T-helper 9 cell (primary cell): ENCODE results near the gene TTC38.

ENCODE experiments used
- DNase-seq: peaks from one replicate; pipeline ENCODE4 v3.0.0-alpha.2; 2020

TTC38 gene

DNA sequence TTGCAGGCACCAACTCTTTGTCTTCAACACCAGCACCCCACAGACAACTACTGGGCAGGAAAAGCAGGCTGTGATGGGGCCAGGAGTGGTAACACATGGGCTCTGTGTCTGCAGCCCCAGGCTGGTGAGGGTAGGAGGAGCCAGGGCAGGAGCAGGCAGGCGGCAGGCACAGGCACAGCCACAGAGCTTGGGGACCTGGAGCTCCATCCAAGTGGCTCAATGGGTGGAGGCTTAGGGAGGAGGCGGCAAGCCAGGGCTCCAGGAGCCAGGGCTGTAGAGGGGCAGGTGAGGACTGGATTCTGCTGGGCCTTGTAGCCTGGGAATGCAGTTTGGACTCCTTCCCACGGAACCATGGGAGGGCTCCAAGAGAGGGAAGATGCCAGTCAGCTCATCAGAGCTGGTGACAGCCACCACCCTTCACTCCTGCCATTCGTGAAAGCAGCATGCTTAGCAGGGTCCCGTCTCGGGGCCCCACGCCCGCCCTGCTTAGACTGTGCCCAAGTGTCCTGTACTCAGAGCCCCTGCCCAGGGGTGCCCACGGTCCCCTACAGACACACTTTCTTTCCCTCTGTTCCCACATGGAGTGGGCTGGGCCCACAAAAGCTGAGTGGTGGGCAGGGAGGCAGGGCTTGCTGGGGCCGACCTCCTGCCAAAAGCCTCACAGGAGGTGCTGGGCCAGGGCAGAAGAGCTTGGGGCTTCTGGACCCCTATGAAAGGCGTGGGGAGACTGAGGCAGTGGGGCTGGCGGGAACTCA lies 12.4 kb downstream of the TTC38 start:
- no peak for DNase-seq

DNA sequence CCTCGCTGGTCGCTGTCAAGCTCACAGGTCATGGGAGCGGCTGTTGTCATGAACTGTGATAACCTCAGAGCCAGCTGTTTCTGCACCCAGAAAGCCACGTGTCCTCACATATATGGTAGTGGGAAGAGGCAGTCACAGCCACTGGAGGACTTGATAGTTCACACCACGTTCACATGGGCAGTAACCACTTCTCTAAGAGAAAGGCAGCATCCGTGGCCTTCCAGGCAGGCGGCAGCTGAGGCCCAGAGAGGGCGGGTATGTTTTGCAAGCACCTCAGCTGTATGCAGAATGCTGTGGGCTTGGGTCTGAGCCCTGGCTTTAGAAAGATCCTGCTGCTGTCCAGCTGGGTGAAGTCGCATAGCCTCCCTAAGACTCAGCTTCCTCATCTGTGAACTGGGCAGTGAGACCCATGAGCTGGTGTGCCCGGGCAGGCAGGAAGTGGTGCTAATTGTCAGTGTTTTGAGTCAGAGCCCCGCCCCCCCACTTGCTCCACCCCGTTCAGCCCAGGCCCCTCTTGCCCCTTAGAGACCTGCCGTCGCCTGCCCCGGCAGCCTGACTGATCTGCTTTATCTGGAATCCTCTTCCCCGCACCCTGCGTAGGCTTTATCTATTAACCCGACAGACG lies 13.3 kb downstream of the TTC38 start:
- no peak for DNase-seq

DNA sequence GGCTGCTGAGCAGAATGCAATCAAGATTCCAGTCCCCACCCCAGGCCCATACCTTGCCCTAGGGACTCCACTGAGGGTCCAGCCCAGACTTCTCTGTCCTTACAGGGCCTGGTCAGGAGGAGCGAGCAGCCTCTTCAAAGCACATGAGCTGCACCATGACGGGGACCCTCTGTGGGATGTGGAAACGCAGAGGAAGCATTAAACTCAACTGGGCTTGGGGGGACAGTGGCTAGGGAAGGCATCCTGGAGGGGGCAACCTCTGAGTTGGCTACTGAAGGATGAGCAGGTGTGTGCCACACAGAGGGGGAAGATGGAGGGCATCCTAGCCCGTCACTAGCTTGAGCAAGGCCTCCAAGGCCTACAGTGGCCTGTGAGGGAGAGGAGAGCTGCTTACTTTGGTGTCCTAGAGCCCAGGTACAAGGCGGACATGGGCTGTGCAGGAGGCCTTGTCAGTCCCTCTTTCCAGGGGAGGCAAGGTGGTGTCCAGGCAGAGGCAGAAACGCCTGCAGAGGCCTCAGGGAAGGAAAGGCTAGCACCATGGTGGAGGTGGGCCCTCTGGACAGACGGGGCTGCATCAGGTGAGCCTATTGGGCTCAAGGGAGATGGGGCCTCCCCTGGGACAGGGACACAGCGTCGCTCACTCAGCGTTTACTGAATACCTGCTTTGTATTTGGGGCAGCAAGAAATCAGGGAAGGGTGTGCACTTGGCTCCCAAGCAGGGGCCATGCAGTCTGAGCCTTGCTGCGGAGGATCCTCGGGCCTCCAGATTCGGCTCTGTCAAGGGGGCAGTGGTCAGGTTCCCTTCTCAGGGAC lies 14.3 kb downstream of the TTC38 start:
- DNase-seq: no peak

DNA sequence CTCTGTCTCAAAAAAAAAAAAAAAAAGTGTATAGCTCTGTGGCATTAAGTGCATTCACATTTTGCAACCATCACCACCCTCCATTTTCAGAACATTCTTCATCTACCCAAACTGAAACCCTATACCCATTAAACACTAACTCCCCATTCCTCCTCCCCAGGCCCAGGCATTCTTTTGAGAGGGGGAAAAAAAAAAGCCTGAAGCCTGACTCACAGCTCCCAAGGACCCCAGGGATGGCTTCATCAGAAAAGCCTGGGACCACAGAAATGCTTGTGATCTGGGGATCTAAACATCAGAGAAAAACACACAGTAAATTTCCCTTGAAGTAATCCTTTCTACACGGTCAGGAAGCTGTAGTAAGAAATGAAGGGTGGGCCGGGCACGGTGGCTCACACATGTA lies 18.2 kb downstream of the TTC38 start:
- no peak for DNase-seq

DNA sequence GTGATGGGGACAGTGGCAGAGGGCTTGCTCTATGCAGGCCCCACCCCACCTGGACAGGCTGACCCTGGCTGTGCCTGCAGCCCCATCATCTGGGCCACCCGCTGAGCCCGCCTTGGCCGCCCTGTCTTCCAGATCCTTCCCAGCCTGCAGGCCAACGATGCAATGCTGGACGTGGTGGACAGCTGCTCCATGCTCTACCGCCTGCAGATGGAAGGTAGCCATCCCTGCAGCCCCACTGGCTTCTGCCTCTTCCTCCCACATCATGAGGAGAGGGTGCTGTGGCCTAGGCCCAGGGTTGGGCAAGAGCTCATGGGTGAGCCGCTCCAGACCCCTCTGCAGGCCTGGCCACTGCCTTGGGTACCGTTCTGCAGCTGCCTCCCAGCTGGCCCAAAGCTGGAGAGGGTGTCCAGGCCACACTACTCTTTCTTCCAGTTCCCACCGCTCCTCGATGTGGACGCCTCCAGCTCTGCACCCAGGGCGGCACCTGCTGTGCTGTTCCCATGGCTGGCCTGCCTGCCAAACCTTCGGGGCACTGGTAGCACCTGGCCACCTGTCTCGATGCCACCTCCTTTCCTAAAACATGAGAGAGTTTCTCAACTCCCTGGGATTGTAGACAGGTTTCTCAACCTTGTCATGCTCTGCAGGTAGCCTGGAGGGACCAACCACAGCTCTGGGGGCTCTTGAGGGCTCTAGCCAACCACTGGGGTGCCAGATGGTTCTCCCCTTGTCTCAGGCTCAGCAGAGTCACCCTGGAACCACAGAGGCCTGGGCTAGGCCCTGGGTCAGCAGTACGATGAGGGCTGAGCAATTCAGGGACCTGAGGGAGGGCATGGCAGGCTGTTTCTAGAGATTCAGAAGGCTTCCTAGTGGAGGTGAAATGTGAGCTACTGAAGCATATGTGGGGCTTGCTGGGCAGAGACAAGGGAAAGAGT lies 19.4 kb downstream of the TTC38 start:
- DNase-seq: no peak

DNA sequence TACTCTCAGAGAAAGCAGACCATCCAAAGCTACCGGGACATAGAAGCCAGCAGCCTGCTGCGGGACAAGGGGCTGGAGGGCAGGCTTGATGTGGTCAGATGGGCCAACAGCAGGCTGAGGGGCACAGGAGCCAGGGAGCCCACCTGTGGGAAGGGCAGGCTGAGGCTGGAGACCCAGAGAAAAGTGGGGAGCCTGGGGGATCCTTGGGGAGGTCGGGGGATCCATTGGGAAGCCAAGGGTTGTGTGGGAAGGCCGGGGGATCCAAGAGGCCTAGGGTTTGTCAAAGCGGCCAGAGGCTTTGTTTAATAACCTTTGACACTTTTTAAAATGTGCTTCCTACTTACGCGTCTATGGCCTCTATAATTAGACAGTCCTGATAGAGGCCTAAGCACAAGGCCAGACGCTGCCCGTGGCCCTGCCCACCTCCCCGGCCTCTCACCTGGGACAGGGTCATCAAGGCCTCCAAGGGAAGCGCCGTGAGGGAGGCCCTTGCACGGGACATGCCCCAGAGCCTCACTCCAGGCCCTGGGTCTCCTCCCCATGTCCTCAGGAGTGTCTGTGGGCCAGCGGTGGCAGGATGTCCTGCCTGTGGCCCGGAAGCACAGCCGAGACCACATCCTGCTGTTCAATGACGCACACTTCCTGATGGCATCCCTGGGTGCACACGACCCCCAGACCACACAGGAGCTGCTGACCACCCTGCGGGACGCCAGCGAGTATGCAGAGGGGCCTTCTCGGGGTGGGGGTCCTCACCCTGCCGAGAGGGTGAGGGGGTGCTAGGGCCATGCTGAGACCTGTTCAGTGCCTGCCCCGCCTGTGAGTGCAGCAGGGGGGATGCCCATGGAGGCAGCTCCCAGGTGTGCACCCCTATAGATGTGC lies 20.3 kb downstream of the TTC38 start:
- no peak for DNase-seq

DNA sequence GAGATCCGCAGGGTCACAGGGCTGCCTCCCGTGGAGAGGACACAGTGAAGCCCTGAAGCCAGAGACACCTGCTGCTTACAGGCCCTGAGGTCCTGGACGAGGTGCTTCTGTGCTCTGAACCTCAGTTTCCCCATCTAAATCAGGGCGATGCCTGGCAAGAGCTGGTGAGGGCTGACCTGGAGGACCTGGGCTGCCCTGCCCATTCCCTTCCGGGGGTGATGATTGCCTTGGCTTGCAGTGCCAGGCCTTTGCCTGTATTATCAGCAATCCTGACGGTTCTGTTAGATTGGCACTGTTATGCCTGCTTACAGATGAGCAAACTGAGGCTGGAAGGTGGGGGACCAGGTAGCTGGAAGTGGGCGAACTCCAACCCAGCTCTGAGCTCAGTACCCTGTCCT lies 21.0 kb downstream of the TTC38 start:
- DNase-seq: no peak

DNA sequence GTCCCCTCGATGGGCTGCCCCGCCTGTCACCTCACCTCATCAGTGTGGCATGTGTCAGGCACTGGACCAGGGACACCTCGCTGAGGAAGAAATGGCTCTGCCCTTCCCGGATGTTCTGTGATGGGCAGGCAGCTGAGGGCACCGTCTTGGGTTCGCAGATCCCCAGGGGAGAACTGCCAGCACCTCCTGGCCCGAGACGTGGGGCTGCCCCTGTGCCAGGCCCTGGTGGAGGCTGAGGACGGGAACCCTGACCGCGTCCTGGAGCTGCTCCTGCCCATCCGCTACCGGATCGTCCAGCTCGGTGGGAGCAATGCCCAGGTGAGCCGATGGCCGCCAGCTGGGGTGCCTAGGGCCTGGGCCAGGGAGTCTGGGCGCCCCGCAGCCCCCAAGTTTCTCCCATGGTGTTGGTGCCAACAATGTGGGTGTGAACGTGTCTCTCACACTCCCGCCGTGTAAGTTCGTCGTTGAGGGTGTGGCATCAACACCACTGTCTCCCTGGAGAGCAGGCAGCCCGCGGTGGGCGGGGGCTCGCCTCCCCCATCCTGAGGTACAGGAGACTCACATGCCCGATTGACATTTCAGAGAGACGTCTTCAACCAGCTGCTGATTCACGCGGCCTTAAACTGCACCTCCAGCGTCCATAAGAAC lies 21.6 kb downstream of the TTC38 start:
- DNase-seq: no peak

DNA sequence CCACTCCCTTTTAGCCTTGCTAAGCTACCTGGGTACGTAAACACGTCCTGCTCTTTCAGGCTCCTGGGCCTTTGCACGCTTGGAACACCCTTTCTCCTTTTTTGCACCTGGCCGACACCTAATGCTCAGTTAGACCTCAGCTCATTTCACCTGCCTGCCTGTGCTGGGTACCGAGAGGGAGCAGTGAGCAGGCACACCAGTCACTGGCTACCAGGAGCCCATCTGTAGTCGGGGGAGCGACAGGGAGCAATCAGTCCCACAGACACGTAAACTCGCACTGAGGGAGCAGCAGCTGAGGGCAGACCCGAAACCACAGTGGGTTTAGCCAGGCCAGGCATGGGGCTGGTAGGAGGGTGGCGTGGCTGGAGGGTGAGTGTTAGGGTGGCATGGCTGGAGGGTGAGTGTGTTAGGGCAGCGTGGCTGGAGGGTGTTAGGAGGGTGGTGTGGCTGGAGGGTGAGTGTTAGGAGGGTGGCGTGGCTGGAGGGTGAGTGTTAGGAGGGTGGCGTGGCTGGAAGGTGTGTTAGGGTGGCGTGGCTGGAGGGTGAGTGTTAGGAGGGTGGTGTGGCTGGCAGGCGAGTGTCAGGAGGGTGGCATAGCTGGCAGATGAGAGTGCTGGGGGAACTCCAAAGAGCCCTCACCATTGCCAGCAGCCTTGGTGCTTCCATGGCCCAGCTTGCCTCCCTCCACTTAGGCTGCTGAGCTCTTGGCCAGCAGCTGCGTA lies 22.5 kb downstream of the TTC38 start:
- DNase-seq: no peak

DNA sequence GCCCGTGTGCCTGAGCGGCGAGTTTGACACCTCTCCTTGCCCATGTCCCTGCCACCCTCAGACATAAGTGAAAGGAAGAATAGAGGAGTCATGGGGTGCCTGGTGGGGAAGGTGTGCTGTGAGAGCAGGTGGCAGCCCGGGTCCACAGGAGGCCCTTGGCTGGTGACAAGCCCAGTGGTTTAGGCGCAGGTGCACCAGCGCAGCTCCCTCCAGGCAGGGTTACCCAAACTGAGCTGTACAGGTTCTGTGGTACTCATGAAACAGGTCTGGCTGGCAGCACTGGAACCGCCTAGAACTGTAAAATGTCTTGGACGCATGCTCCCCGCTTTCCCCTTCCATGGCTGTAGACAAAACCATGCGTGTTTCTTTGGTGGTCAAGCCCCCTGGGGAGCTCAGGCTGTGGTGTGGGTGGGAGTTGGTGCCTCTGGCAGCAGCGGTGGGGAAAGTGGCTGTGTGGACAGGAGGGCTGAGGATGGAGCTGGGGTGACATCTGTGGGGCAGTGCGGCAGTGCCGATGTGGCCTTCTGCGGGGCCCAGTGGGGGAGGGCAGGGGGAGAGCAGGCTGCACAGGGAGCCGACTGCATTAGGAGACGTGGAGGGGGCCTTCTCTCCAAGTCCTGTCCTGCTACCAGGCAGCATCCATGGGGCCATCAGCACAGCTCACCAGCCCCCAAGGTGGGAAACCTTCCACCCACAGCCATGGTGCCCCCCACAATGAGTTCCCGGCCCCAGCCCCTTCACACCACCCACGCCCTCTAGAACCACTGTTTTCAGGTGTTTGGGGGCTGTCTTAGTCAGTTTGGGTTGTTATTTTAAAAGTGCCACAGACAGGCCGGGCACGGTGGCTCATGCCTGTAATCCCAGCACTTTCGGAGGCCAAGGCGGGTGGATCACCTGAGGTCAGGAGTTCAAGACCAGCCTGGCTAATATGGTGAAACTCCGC lies 23.3 kb downstream of the TTC38 start:
- DNase-seq: no peak

DNA sequence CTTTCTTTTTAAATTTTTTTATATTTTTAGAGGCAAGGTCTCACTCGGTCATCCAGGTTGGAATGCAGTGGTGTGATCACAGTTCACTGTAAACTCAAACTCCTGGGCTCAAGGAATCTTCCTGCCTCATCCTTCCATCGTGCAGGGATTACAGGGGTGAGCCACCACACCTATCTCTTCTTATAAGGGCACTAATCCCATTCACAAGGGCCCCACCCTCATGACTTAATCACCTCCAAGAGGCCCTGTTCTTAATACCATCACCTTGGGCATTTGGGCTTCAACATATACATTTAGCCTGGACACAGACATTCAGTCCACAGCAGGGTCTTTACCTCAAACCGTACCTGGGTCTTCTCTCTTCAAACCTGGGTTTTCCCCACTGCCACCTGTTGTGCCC lies 24.4 kb downstream of the TTC38 start:
- DNase-seq: no peak

DNA sequence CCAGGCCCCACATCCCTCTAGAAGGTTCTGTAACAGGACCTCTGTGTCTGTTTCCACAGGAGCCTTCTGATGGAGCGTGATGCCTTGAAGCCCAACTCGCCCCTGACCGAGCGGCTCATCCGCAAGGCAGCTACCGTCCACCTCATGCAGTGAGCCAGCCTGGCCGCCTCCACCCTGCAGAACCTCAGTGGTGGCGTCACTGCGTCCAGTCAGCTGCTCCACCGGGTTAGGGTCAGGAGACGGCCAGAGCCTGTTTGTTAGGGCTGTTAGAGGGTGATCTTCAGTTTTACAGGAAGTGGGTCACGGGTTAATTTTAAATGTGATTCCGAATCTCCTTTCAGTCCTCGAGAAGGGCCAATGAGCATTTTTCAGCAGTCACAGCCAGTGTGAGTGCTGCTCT lies 24.9 kb downstream of the TTC38 start:
- DNase-seq: no peak

DNA sequence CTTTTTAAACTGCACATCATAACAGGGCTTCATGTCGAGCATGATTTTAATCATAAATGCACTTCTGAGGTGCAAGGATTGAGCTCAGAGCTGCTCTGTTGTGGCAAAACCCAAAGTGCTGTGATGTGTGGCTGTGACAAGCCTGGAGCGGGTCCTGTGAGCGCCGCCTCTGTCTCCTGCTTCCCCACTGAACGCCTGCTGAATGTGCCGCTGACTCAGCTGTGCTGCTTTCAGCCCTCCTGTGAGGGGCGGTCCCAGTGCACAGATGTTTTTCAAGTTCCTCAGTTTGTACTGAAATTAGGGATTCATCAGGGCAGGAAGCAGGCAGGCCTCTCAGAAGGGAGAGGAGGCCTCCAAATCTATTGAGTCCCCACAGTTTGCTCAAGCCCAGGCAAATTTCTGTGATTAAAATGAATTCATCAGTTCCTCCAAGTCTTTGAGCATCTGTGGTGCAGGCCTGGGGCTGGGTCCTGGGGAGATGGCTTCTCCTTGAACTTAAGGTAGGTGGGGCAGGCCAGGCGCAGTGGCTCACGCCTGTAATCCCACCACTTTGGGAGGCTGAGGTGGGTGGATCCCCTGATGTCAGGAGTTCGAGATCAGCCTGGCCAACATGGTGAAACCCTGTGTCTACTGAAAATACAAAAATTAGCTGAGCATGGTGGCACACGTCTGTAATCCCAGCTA lies 25.9 kb downstream of the TTC38 start:
- no peak for DNase-seq

DNA sequence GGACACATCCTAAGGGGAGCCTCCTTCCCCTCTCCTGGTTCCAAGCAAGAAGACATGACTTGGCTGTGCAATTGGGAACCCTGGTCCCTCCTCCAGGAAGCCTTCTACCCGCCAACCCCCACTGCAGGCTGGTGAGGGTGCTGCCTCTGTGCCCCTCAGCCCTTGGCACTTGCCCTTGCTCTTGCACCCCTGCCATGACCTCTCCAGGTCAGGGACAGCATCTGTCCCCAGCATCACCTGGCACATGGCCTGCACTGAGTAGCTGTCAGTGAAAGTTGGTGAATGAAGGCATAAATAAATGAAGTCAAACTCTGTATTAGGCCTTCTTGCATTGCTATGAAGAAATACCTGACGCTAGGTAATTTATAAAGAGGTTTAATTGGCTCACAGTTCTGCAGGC lies 27.0 kb downstream of the TTC38 start:
- no peak for DNase-seq

DNA sequence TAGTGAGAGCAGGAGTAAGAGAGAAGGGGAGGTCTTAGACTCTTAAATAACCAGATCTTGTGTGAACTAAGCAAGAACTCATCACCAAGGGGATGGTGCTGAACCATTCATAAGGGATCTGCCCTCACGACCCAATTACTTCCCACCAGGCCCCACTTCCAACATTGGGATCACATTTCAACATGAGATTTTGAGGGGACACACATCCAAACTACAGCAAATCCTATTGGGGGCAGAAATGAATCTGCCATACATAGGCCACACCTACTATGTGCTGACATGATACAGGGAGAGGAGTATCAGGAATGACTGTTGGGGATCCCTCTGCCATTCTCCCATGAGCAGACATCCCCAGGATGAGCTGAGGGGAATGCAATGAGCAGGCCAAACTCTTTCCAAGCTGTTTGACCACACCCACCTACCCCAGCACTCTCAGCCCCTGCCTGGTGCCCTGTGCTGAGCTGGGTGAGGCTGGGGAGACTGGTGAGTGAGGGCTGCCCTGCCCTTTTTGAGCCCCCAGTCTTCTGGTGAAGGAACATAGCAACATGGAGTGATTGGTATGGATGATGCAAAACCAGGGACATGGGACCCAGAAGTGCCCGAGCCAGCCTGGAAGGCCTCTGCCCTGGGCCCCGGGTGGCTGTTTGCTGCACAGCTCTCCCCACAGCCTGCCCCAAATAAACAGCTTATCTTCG lies 27.6 kb downstream of the TTC38 start:
- DNase-seq: no peak

DNA sequence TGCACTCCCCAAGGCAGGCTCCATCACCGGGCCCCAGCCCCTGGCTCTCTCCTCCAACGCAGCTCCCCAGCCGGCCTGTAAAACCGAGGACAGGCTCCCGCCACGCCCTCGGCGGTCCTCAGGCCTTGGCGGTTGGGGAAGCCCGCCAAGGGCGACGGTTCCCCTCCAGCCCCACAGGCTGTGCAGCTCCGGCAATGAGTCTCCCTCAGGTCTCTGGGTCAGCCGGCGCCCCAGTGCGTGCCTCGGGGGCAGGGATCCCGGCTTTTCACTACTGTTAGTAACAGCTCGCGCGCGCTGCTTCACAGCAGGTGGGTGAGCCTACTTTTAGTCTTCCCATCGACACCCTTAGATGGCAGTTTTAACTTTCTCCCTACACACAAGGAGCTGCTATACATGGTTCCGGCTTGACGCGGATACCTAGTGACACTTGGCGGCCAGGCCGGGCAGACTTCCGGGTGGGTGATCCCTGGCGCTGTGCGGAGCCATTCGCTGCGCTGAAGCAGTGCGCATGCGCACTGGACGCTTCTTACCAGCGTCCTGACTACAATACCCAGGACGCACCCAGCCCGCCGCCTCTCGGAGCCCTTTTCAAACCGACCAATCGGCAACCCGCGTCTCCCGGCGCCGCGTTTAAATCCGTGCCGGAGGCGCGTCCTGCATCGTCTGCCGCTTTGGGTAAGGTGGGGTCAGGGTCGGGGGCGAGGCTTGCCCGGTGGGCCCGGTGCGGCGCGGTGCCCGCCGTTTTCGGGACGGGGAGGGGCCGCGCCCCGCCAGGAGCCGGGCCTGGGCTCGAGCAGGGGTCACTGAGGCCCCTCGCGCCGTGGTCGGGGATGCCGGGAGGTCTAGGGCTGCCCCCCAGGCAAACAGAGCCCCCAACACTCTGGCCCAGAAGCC lies 28.7 kb downstream of the TTC38 start, which contains the start of gene GTSE1:
GTSE1 (plus strand) TSS at position 614 of the 894 bp plus-strand sequence. CDS start 531 bp downstream, outside the sequence.
- peak; percentile 94 for DNase-seq
